ENCODE results near the gene PCDHA10. TPM values are rescaled to one million over a fixed set of nuclear protein-coding genes. Genes with fewer than 3 reads are reported as not detected.
"Not testable (repeated sequence)": the region's sequence is repeated elsewhere in the genome, so short reads cannot be mapped to it uniquely, and the experiment has no call there.

Gene PCDHA10
- total and polyA plus RNA-seq, 8 donors, result under 0.01 to 26.3 (median 0.55) TPM; not detected in 1

DNA sequence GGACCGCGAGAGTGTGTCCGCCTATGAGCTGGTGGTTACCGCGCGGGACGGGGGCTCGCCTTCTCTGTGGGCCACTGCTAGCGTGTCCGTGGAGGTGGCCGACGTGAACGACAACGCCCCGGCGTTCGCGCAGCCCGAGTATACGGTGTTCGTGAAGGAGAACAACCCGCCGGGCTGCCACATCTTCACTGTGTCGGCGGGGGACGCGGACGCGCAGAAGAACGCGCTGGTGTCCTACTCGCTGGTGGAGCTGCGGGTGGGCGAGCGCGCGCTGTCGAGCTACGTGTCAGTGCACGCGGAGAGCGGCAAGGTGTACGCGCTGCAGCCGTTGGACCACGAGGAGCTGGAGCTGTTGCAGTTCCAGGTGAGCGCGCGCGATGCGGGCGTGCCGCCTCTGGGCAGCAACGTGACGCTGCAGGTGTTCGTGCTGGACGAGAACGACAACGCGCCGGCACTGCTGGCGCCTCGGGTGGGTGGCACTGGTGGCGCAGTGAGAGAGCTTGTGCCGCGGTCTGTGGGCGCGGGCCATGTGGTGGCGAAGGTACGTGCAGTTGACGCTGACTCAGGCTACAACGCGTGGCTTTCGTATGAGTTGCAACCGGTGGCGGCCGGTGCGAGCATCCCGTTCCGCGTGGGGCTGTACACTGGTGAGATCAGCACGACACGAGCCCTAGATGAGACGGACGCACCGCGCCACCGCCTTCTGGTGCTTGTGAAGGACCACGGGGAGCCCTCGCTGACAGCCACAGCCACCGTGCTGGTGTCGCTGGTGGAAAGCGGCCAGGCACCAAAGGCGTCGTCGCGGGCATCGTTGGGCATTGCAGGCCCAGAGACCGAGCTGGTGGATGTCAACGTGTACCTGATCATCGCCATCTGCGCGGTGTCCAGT, 19.8 kb upstream of the PCDHA10 start:
- H3K4me3 ChIP-seq, result no peak overlapping the region
- peaks cover 19 to 66% (median 40%) of the 10 kb centered on the region in 4 donors for H3K9me3 ChIP-seq
- intact Hi-C loops (cut with DNase I; ENCODE audit: low total_unique reads), result no loop called here
- 45 to 62% (median 49%) methylated on average over 42 to 103 of the region's 103 CpGs for WGBS, 5 donors
- DNase-seq, result no peak
- H3K27ac ChIP-seq, result no peak overlapping the region
- TF ChIP-seq EP300 (IDR thresholded peaks at IDR 0.05) (no peak), CTCF (IDR thresholded peaks at IDR 0.05) (no peak), POLR2AphosphoS5 (IDR thresholded peaks at IDR 0.05) (no peak), POLR2A (IDR thresholded peaks at IDR 0.05) (no peak)
- H3K36me3 ChIP-seq, result no peaks in the 10 kb centered on the region
- H3K4me1 ChIP-seq, result no peaks in the 10 kb centered on the region
- H3K27me3 ChIP-seq, result peaks cover 0 to 60% (median 4%) of the 10 kb centered on the region in 3 donors

- H3K36me3 ChIP-seq, result no peaks in the 10 kb centered on the region
- no peak within 1 kb of the TSS for H3K4me3 ChIP-seq
- no peak within 1 kb of the TSS for H3K27ac ChIP-seq
- H3K4me1 ChIP-seq, result no peaks in the 10 kb centered on the region
- DNase-seq, result no peak
- 20 to 36% (median 26%) methylated on average over 21 to 47 of the region's 47 CpGs for WGBS, 5 donors
- peaks cover 18 to 78% (median 46%) of the 10 kb centered on the region in 4 donors for H3K9me3 ChIP-seq
- TF ChIP-seq CTCF (IDR thresholded peaks at IDR 0.05) (no peak), POLR2A (IDR thresholded peaks at IDR 0.05) (no peak), POLR2AphosphoS5 (IDR thresholded peaks at IDR 0.05) (no peak), EP300 (IDR thresholded peaks at IDR 0.05) (no peak)
- peaks cover 0 to 46% (median 6%) of the 10 kb centered on the region in 3 donors for H3K27me3 ChIP-seq
- intact Hi-C loops (cut with DNase I; ENCODE audit: low total_unique reads), result no loop called here
These were observed 14.4 kb upstream of the PCDHA10 start, which contains the start of gene PCDHA8 for GRCh38 chr5:140840978-140841962. Gene PCDHA8 (plus strand): TSS chr5:140841187. CDS start chr5:140841322, 135 bp downstream.

GRCh38 chr5:140842798-140843733, 12.6 kb upstream of the PCDHA10 start:
- H3K36me3 ChIP-seq, result no peaks in the 10 kb centered on the region
- intact Hi-C loops (cut with DNase I; ENCODE audit: low total_unique reads), result no loop called here
- peaks cover 13 to 77% (median 48%) of the 10 kb centered on the region in 4 donors for H3K9me3 ChIP-seq

GRCh38 chr5:140848139-140849102, 7.3 kb upstream of the PCDHA10 start, which contains the start of gene PCDHA9:
Gene PCDHA9 (plus strand): TSS chr5:140848382. CDS start chr5:140848496, 114 bp downstream.
- H3K9me3 ChIP-seq, result peaks cover 0 to 64% (median 49%) of the 10 kb centered on the region in 4 donors
- H3K36me3 ChIP-seq; H3K4me3 ChIP-seq; H3K4me1 ChIP-seq; DNase-seq; H3K27ac ChIP-seq; intact Hi-C loops (cut with DNase I; ENCODE audit: low total_unique reads): not testable (repeated sequence)
- peaks cover 0 to 48% (median 7%) of the 10 kb centered on the region in 3 donors for H3K27me3 ChIP-seq
- WGBS, 5 donors, result 17 to 33% (median 25%) methylated on average over 16 to 46 of the region's 48 CpGs; no CpG with 5 or more reads in 1 of the 5 donors

More at GRCh38 chr5:140842798-140843733, 12.6 kb upstream of the PCDHA10 start:
- Histone ChIP-seq H3K27me3 (peaks cover 0 to 48% (median 7%) of the 10 kb centered on the region in 3 donors), H3K4me1 (no peaks in the 10 kb centered on the region), H3K27ac (no peak overlapping the region), H3K4me3 (no peak overlapping the region)
- TF ChIP-seq POLR2A (IDR thresholded peaks at IDR 0.05) (no peak), POLR2AphosphoS5 (IDR thresholded peaks at IDR 0.05) (no peak), CTCF (IDR thresholded peaks at IDR 0.05) (no peak), EP300 (IDR thresholded peaks at IDR 0.05) (no peak)
- no peak for DNase-seq
- 49 to 64% (median 54%) methylated on average over 46 to 87 of the region's 87 CpGs; no CpG with 5 or more reads in 1 of the 5 donors for WGBS, 5 donors

DNA sequence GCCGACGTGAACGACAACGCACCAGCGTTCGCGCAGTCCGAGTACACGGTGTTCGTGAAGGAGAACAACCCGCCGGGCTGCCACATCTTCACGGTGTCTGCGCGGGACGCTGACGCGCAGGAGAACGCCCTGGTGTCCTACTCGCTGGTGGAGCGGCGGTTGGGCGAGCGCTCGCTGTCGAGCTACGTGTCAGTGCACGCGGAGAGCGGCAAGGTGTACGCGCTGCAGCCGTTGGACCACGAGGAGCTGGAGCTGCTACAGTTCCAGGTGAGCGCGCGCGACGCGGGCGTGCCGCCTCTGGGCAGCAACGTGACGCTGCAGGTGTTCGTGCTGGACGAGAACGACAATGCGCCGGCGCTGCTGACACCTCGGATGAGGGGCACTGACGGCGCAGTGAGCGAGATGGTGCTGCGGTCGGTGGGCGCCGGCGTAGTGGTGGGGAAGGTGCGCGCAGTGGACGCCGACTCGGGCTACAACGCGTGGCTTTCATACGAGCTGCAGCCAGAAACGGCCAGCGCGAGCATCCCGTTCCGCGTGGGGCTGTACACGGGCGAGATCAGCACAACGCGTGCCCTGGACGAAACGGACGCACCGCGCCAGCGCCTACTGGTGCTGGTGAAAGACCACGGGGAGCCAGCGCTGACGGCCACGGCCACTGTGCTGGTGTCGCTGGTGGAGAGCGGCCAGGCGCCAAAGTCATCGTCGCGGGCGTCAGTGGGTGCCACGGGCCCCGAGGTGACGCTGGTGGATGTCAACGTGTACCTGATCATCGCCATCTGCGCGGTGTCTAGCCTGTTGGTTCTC, 5.7 kb upstream of the PCDHA10 start:
- DNase-seq; H3K4me3 ChIP-seq; H3K36me3 ChIP-seq; intact Hi-C loops (cut with DNase I; ENCODE audit: low total_unique reads); H3K4me1 ChIP-seq; H3K27ac ChIP-seq: not testable (repeated sequence)
- WGBS, 5 donors, result 47 to 58% (median 54%) methylated on average over 49 to 101 of the region's 101 CpGs; no CpG with 5 or more reads in 1 of the 5 donors
- H3K27me3 ChIP-seq, result peaks cover 0 to 49% (median 6%) of the 10 kb centered on the region in 3 donors
- peaks cover 0 to 60% (median 51%) of the 10 kb centered on the region in 4 donors for H3K9me3 ChIP-seq
